Naive thymus-derived CD4-positive, alpha-beta T cell (primary cell): ENCODE results near the gene GHRL. TPM values are rescaled to one million over a fixed set of nuclear protein-coding genes. Genes with fewer than 3 reads are reported as not detected.

Source experiments
- ATAC-seq: fragments of 150-1000 bp; cut with Tn5 transposase; 2 replicates; pipeline ENCODE4 v1.10.0; 2021; ENCODE audit warnings: mild to moderate bottlenecking, moderate library complexity
- CTCF ChIA-PET: fragments of 350-600 bp; sonication (Branson Sonifier 250); formaldehyde crosslinking; loops from one replicate; lab custom pipeline; 2021; ENCODE audit warnings: antibody characterized with exemption; lab: Charles Lee
- POLR2A ChIA-PET: fragments of 350-600 bp; sonication (Branson Sonifier 250); formaldehyde crosslinking; loops from one replicate; lab custom pipeline; 2021; ENCODE audit warnings: antibody characterized with exemption, inconsistent platforms; lab: Charles Lee
- DNase-seq, 9 donors: peaks; one replicate each; pipeline versions ENCODE4 v3.0.0 to v3.0.0-alpha.2; 2020 to 2022; ENCODE audit warnings: mixed read lengths in 1 of 9
- H3K27ac ChIP-seq: one replicate; pipeline ENCODE4 v1.7.0; 2013; ENCODE audit warnings: mild to moderate bottlenecking, low read depth, low read length, moderate library complexity
- H3K27me3 ChIP-seq, 2 donors: one replicate each; pipeline ENCODE4 v1.7.0; 2013; ENCODE audit warnings: low read length in 2 of 2, mild to moderate bottlenecking in 2 of 2, moderate library complexity in 2 of 2; ENCODE audit not compliant: control insufficient read depth in 2 of 2, insufficient read depth in 2 of 2
- H3K36me3 ChIP-seq, 3 experiments: 1 replicate in 2 of 3; 2 replicates in 1 of 3; pipeline ENCODE4 v1.7.0; 2013; ENCODE audit warnings: low read length in 3 of 3, mild to moderate bottlenecking in 3 of 3, moderate library complexity in 1 of 3; ENCODE audit not compliant: insufficient read depth in 3 of 3, control insufficient read depth in 2 of 3
- H3K4me1 ChIP-seq, 2 donors: one replicate each; pipeline ENCODE4 v1.7.0; 2013; ENCODE audit warnings: low read length in 2 of 2, mild to moderate bottlenecking in 2 of 2, moderate library complexity in 1 of 2; ENCODE audit not compliant: control insufficient read depth in 2 of 2, insufficient read depth in 2 of 2
- H3K4me3 ChIP-seq: 2 replicates; pipeline ENCODE4 v1.7.0; 2013; ENCODE audit warnings: mild to moderate bottlenecking, low read length
- H3K9me3 ChIP-seq, 3 experiments: 1 replicate in 2 of 3; 2 replicates in 1 of 3; pipeline ENCODE4 v1.7.0; 2013; ENCODE audit warnings: low read length in 3 of 3; ENCODE audit not compliant: control insufficient read depth in 2 of 3
- H3K27ac Mint-ChIP-seq, 9 donors: one replicate each; pipeline ENCODE4 v1.8.0; 2020 to 2022; ENCODE audit warnings: mixed read lengths in 9 of 9, mild to moderate bottlenecking in 8 of 9, moderate library complexity in 5 of 9, inconsistent platforms in 2 of 9
- H3K27me3 Mint-ChIP-seq, 5 donors: one replicate each; pipeline ENCODE4 v1.8.0; 2021 to 2022; ENCODE audit warnings: mixed read lengths in 5 of 5, mild to moderate bottlenecking in 1 of 5
- H3K36me3 Mint-ChIP-seq, 5 donors: one replicate each; pipeline ENCODE4 v1.8.0; 2020 to 2022; ENCODE audit warnings: mixed read lengths in 5 of 5, mild to moderate bottlenecking in 3 of 5, inconsistent platforms in 1 of 5
- H3K4me1 Mint-ChIP-seq, 7 donors: one replicate each; pipeline ENCODE4 v1.8.0; 2020 to 2022; ENCODE audit warnings: mixed read lengths in 7 of 7, mild to moderate bottlenecking in 3 of 7, inconsistent platforms in 1 of 7
- H3K4me3 Mint-ChIP-seq, 10 donors: one replicate each; pipeline ENCODE4 v1.8.0; 2020 to 2022; ENCODE audit warnings: mild to moderate bottlenecking in 10 of 10, mixed read lengths in 10 of 10, moderate library complexity in 6 of 10, inconsistent platforms in 2 of 10
- H3K9me3 Mint-ChIP-seq, 11 donors: one replicate each; pipeline ENCODE4 v1.8.0; 2020 to 2022; ENCODE audit warnings: mixed read lengths in 11 of 11, mild to moderate bottlenecking in 4 of 11, inconsistent platforms in 1 of 11, moderate library complexity in 1 of 11
- intact Hi-C, 2 donors: fragments of 100-400 bp; cut with micrococcal nuclease; formaldehyde crosslinking; loops; one replicate each; pipeline ENCODE4 v1.15.1; 2023
- polyA plus RNA-seq, 2 donors: library from polyadenylated mRNA; unstranded; fragments of 300-500 nt; fragmentation: Illumina TruSeq; gene quantifications; one replicate each; pipeline ENCODE4 v1.2.3, GENCODE V29; 2021
- total RNA-seq, 6 experiments: library from RNA in 5 of 6; stranded (reverse) in 5 of 6; gene quantifications; 1 replicate in 5 of 6; 2 replicates in 1 of 6; pipeline ENCODE4 v1.2.3 and lab custom pipeline; 2021 to 2026

Gene GHRL
- total and polyA plus RNA-seq, 7 experiments from 2014 or later = 0.35 to 3.8 (median 1.1) TPM

DNA sequence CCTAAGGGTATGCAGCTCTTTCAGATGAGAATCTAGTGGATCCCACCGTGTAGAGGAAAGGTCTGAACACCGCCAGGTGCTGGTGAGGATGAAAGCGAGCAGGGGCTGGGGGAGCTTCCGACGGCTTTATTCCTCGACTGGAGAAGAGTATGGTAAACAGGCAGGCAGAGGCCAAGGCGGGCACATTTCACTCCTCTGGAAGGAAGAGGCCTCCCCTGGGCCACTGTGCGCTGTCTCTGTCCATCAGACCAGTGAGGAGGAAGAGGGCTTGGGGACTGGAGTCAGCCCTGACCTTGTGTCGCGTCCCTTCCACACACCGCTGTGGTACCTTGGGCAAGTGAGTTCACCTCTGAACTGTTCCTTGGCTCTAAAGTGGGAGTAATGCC is 4.2 kb downstream of the GHRL start:
- H3K4me3 Mint-ChIP-seq = no peak overlapping the region
- peaks cover 13 to 46% (median 36%) of the 10 kb centered on the region in 7 donors for H3K4me1 Mint-ChIP-seq
- ChIA-PET POLR2A (interaction anchor here (1.2 kb wide), 1 partner anchor 25 kb away, joined by 3 read pairs; no protein-coding TSS in a partner anchor), CTCF (interaction anchor here (0.6 kb wide), 1 partner anchor 26 kb away, joined by 3 read pairs; no protein-coding TSS in a partner anchor)
- Histone ChIP-seq H3K9me3 (no peaks in the 10 kb centered on the region), H3K27ac (no peak overlapping the region), H3K4me1 (peaks cover 12 to 13% of the 10 kb centered on the region in 2 donors), H3K36me3 (peaks cover 0 to 53% (median 7%) of the 10 kb centered on the region in 3 experiments), H3K4me3 (no peak overlapping the region), H3K27me3 (no peaks in the 10 kb centered on the region)
- no peaks in the 10 kb centered on the region for H3K27me3 Mint-ChIP-seq
- DNase-seq (no peak), ATAC-seq (no peak)
- no peaks in the 10 kb centered on the region for H3K9me3 Mint-ChIP-seq
- peaks cover 0 to 30% (median 0%) of the 10 kb centered on the region in 5 donors for H3K36me3 Mint-ChIP-seq
- no peak overlapping the region for H3K27ac Mint-ChIP-seq
- intact Hi-C loops = loop anchor here in 1 of 2 donors (10.0 kb wide), 1 partner anchor 784 kb away; no protein-coding TSS in a partner anchor

DNA sequence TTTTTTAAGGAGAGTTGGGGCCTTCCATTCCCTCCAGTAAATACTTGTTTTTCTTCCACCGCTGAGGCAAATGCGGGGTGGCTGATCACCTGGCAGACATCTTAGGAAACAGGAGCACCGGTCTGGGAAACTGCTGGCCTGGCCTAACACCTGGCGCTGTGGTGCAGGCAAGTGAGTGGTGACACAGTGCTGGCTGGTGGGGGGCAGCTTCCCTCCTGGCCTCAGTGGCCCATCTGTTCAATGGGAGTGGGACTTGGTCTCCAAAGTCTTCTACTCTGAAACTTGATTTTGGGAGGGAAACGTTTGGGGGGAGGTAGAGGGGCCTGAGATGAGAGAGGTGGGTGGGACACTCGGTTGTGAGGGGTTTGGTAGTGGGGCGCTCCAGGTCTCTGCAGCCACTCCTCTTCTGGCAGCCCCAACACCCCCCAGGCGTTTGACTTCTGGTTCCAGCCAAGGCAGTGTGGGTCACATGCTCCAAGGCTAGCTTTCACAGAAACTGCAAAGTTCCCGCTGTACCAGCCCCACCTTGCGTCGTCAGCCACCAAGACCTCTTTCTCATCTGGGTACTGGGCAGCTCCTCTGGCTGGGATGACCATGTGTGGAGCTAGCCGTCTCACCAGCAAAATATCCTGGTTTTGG is 4.7 kb downstream of the GHRL start:
- H3K27me3 ChIP-seq = no peaks in the 10 kb centered on the region
- H3K9me3 Mint-ChIP-seq = no peaks in the 10 kb centered on the region
- H3K9me3 ChIP-seq = no peaks in the 10 kb centered on the region
- peaks cover 0 to 58% (median 6%) of the 10 kb centered on the region in 3 experiments for H3K36me3 ChIP-seq
- H3K4me1 ChIP-seq = peaks cover 12 to 13% of the 10 kb centered on the region in 2 donors
- ChIA-PET POLR2A (interaction anchor here (0.6 to 1.4 kb wide), 3 partner anchors 23 to 355 kb away, joined by 3 to 9 read pairs (median 3); partner anchors contain the start of gene CRELD1), CTCF (interaction anchor here (0.5 to 0.6 kb wide), 2 partner anchors 26 to 81 kb away, joined by 3 read pairs; no protein-coding TSS in a partner anchor)
- no peak overlapping the region for H3K27ac ChIP-seq
- H3K4me3 Mint-ChIP-seq = no peak overlapping the region
- H3K36me3 Mint-ChIP-seq = peaks cover 0 to 34% (median 0%) of the 10 kb centered on the region in 5 donors
- no peak overlapping the region for H3K4me3 ChIP-seq
- peaks cover 13 to 46% (median 38%) of the 10 kb centered on the region in 7 donors for H3K4me1 Mint-ChIP-seq
- DNase-seq (no peak), ATAC-seq (no peak)
- peak overlapping the region in 1 of 9 donors; percentile 8 for H3K27ac Mint-ChIP-seq
- no peaks in the 10 kb centered on the region for H3K27me3 Mint-ChIP-seq
- intact Hi-C loops = loop anchor here in 1 of 2 donors (1.0 to 10.0 kb wide), 5 partner anchors 39 to 783 kb away; partner anchors contain the start of genes CRELD1 and TATDN2

DNA sequence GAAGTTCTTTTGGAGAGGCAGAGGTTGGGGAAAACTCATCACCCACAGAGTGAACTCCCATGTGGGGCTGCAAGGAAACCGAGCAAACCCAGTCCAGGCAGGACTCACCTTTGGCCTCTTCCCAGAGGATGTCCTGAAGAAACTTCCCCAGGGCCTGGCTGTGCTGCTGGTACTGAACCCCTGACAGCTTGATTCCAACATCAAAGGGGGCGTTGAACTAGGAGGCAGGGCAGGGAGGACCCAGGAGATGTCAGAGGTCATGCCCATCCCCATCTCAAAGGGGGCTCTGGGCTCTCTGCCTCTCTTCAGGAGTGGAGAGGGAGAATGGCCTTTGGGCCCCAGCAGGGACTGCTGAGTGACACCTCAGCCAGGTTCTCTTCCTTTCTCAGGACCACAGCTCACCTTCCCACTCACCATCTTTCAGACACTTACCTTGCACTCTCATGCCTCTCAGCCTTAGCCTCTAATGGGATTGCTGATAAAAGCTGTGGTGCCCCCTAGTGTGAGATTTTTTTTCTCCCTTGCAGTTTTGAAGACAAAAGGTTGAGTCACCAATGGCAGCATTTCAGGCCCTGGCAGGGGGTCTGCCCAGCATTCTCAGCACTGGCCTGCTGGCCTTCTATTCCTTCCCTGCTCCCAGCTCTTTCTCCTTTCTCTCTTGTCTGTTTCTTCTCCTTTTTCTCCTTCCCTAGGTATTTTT is 6.0 kb downstream of the GHRL start:
- Histone ChIP-seq H3K36me3 (peaks cover 0 to 63% (median 4%) of the 10 kb centered on the region in 3 experiments), H3K27ac (no peak overlapping the region), H3K27me3 (no peaks in the 10 kb centered on the region), H3K9me3 (no peaks in the 10 kb centered on the region), H3K4me1 (peaks cover 12 to 13% of the 10 kb centered on the region in 2 donors), H3K4me3 (no peak overlapping the region)
- DNase-seq = peak in 5 of 9 donors; percentile 37 to 74 (median 50)
- H3K36me3 Mint-ChIP-seq = peaks cover 0 to 27% (median 5%) of the 10 kb centered on the region in 5 donors
- peaks cover 7 to 39% (median 28%) of the 10 kb centered on the region in 7 donors for H3K4me1 Mint-ChIP-seq
- peak; percentile 47 for ATAC-seq
- peak overlapping the region in 7 of 9 donors; percentile 12 to 75 (median 44) for H3K27ac Mint-ChIP-seq
- H3K9me3 Mint-ChIP-seq = no peaks in the 10 kb centered on the region
- ChIA-PET POLR2A (interaction anchor here (0.6 to 1.4 kb wide), 3 partner anchors 56 to 556 kb away, joined by 3 to 9 read pairs (median 3); partner anchors contain the start of gene CRELD1), CTCF (interaction anchor here (0.5 to 1.6 kb wide), 6 partner anchors 11 to 307 kb away, joined by 3 to 4 read pairs (median 3); no protein-coding TSS in a partner anchor)
- no peak overlapping the region for H3K4me3 Mint-ChIP-seq
- no peaks in the 10 kb centered on the region for H3K27me3 Mint-ChIP-seq
- intact Hi-C loops = loop anchor here in 1 of 2 donors (1.0 to 10.0 kb wide), 5 partner anchors 38 to 782 kb away; partner anchors contain the start of genes CRELD1 and TATDN2

DNA sequence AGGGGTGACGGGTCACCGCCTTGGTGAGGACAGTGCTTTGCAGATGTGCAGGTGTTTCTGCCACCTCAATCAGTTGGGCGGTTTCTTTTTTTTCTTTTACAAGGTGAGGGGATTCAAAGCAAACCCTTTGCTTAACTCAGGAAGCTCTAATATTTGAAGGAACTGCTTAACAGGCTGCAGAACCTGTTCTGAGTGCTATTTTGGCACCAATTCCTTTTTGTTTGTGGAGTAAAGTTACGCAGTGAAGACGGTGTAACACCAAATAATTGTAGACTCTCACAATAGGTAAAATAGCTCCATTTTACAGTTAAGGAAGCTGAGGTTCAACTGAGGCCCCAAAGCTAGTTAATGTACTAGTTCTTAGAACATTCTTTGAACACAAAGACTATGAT is 6.6 kb downstream of the GHRL start:
- intact Hi-C loops = loop anchor here in 1 of 2 donors (2.0 to 10.0 kb wide), 3 partner anchors 37 to 781 kb away; partner anchors contain the start of gene TATDN2
- CTCF ChIA-PET = interaction anchor here (0.5 to 1.6 kb wide), 5 partner anchors 10 to 354 kb away, joined by 3 to 4 read pairs (median 3); no protein-coding TSS in a partner anchor
- Histone ChIP-seq H3K27me3 (no peaks in the 10 kb centered on the region), H3K4me1 (peaks cover 12 to 13% of the 10 kb centered on the region in 2 donors), H3K4me3 (no peak overlapping the region), H3K9me3 (no peaks in the 10 kb centered on the region), H3K27ac (no peak overlapping the region), H3K36me3 (peaks cover 0 to 61% (median 4%) of the 10 kb centered on the region in 3 experiments)
- Mint-ChIP-seq H3K27me3 (no peaks in the 10 kb centered on the region), H3K27ac (peak overlapping the region in 2 of 9 donors; percentile 22 to 46), H3K4me1 (peaks cover 7 to 37% (median 27%) of the 10 kb centered on the region in 7 donors), H3K36me3 (peaks cover 0 to 24% (median 5%) of the 10 kb centered on the region in 5 donors), H3K9me3 (no peaks in the 10 kb centered on the region), H3K4me3 (no peak overlapping the region)
- no peak for ATAC-seq
- POLR2A ChIA-PET = interaction anchor here (0.6 to 1.1 kb wide), 2 partner anchors 55 to 556 kb away, joined by 3 read pairs; no protein-coding TSS in a partner anchor
- no peak for DNase-seq

DNA sequence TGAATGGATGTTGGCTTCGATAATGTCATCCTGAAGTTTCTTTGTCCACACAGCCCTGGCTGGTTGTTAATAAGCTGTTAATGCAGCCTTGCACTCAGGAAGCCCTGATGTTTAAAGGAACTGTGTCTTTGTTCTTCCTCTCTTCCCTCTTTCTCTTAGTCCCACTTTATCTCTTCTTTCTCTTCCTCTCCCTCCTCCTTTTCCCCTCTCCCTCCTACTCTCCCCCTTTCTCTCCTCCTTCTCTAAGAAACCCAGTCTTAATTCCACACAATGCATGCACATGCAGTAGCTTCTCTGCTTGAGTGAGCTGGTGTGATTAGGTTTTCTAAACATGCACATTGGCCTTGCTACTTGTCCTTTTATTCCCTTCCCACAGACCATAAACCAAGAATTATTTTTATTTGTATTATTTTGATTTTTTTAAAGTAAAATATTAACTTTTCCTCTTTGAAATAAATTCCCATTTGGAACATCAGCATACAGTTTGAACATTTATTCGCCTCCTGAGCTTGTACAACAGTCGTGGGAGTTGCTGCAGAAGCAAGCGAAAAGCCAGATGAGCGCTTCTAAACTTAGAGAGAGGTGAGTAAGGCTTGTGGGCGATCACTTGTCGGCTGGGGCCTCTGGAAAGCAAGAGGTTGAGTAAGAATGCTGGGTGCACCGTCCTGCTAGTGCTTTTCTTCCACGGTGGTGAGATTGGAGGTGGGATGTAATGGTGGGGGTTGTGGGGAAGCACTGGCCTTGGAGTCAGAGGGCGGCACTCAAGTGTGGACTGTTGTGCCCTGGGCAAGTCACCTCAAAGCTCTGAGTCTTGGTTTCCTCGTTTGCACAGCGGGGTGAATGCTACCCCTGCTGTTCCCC is 7.2 kb downstream of the GHRL start:
- POLR2A ChIA-PET = no interaction called here
- Histone ChIP-seq H3K27ac (no peak overlapping the region), H3K9me3 (no peaks in the 10 kb centered on the region), H3K27me3 (no peaks in the 10 kb centered on the region), H3K4me3 (no peak overlapping the region), H3K36me3 (peaks cover 0 to 61% (median 4%) of the 10 kb centered on the region in 3 experiments), H3K4me1 (peaks cover 12 to 13% of the 10 kb centered on the region in 2 donors)
- no peaks in the 10 kb centered on the region for H3K9me3 Mint-ChIP-seq
- H3K4me3 Mint-ChIP-seq = peak overlapping the region in 1 of 10 donors; percentile 41
- peaks cover 7 to 37% (median 27%) of the 10 kb centered on the region in 7 donors for H3K4me1 Mint-ChIP-seq
- DNase-seq (no peak), ATAC-seq (no peak)
- H3K36me3 Mint-ChIP-seq = peaks cover 0 to 29% (median 5%) of the 10 kb centered on the region in 5 donors
- no peaks in the 10 kb centered on the region for H3K27me3 Mint-ChIP-seq
- intact Hi-C loops = loop anchor here in 1 of 2 donors (2.0 to 10.0 kb wide), 3 partner anchors 37 to 781 kb away; partner anchors contain the start of gene TATDN2
- CTCF ChIA-PET = interaction anchor here (1.5 to 1.6 kb wide), 2 partner anchors 14 to 353 kb away, joined by 3 to 4 read pairs; no protein-coding TSS in a partner anchor
- peak overlapping the region; percentile 8 to 88 (median 47) for H3K27ac Mint-ChIP-seq
